GM21723 (cell line): ENCODE measurements around the gene SLC37A2.
"Not testable (repeated sequence)": the region's sequence is repeated elsewhere in the genome, so short reads cannot be mapped to it uniquely, and the experiment has no call there.

ENCODE experiments used
- ATAC-seq: cut with Tn5 transposase; IDR thresholded peaks from one replicate; pipeline ENCODE4 v1.9.1; 2021; ENCODE audit warnings: mild to moderate bottlenecking, moderate library complexity; ENCODE audit not compliant: unreplicated experiment

SLC37A2 gene

GRCh38 chr11:125062931-125063428, at the start of gene SLC37A2:
TSS of gene SLC37A2 (plus strand) at chr11:125063305. CDS start at chr11:125063368, 63 bp downstream.
- ATAC-seq: peak; percentile 93

DNA sequence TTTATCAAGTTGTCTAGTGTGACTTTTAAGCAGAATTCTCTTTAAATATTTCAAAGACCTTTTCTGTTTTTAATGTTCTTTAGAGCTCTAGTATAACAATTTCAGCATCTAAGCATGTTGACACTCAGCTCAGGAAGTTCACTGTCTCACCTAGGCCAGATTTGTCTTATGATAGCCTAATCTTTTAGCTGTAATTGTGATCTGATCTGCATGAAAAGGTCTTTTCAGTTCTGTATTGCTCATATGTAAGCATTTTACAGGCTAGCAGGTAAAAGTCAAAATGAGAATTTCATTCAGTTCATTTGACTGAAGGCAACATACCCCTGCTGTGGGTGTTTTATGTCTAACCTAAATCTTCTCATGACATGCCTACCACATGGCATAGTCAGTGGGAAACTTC, 46.7 kb upstream of the SLC37A2 start:
- no peak for ATAC-seq

DNA sequence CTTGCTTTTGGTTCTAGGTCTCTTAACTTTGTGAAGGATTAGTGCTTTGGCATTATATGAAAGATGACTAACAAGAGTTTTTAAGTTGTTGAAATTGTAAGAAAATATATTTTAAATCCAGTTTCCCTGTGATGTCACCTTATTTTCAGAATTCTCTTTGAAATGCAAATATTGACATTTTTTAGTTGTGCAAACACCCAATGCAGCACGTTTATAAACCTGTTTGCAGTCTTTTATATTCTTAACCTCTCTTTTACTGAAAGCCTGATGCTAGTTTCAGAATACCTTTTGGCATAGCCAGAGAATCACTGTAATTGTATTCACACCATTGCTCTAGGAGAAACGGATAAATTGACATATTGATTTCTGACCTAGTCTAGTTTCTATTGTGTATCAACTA, 42.8 kb upstream of the SLC37A2 start:
- ATAC-seq: no peak

DNA sequence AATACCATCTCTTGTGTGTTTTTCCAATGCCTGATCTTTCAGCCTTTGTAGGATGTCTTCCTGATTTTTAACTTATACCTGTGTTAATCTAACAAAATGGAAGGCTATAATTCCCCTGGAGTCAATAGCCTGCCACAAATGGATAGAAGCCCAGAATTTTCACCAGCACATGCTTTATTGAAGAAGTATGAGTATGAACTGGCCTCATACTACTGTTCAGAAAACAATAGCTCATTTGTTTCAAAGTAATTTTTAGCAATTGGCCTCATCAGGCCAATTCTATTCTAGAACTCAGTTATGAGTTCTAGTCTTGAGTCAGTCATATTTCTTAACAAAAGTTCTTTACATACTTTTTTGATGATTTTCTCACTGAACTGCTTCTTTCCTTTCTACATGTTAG, 40.6 kb upstream of the SLC37A2 start:
- no peak for ATAC-seq

DNA sequence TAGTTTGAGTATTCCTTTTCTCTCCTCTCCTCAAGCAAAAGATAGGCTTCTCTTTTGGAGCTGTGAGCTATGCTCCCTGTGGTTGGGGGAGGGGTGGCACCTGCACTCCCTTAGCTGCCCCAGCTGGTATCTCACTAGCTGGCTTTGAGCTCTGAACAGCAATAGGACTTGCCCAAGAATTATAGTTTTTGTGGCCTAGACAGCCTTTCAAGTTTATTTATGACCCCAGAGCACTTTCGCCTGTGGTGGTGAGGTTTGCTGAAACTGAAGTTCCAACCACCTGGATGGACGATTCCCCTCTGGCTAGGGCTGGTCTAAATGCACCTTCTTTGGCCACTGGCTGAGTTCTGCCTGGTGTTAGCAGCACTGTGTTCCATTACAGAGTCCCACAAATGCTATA, 37.1 kb upstream of the SLC37A2 start:
- ATAC-seq: no peak

- ATAC-seq: not testable (repeated sequence)
These were observed 33.7 kb upstream of the SLC37A2 start for GRCh38 chr11:125029431-125029830.

DNA sequence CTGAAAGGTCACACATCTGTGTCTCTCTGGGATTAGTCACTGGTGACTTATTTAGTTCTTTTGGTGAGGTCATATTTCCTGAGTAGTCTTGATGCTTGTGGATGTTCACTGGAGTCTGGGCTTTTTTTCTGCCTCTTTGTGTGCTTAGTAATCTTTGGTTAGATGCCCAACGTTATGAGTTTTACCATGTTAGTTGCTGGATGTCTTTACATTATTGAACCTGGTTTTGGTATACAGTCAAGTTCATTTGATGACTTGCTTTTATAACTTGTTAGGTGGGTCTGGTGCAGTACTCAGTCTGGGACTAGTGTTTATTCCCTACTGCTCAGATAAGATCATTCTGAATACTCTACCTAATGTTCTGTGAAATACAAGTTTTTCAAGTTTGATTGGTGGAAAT, 26.2 kb upstream of the SLC37A2 start:
- ATAC-seq: no peak

DNA sequence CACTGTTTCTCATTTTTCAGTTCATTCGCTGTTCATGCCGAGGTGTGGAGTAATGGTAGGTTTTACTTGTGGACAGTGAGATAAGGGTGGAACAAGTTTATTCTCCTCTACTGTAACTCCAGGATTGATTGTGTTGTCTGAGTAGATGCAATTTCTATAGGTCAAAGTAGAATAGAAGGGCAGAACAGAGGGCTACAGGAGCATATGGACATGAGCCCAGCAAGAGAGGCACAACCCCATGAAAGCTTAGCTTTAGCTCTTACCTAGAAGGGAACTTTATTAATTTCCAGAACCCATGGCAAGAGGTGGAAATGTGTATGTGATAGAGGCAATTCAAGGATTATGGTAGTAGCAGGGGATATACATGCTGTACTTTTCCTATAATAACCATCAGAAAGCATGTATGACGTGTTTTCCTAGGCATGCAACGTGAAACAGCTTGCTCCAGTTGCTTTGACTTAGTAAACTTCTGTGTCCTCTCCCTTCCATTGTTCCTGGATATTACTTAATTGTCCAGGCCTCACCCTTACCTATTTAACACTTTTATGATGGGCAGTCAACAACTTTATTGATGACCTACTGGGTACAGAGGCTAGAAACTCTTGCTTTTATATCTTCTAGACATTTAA, 13.8 kb upstream of the SLC37A2 start:
- no peak for ATAC-seq

- no peak for ATAC-seq
These were observed 11.1 kb upstream of the SLC37A2 start for GRCh38 chr11:125052047-125052446.

DNA sequence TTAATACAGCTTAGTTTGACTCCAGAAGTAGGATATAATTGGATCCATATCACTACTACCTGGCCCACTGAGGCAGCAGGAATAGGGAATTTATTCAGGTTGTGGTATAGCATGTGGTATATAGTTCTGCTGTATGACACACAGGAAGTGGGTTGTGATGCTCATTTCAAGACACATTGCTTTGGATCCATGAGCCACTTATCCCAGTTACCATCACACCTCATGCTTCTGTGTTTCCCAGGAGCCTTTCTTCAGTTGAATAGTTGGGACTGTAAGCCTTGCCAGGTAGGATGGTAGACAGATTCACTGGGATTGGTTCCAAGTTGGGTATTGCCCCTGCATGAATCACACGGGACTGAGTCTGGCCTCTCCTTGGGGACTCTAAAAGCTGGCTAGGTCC, 9.9 kb upstream of the SLC37A2 start:
- ATAC-seq: no peak

- ATAC-seq: no peak
These were observed 7.9 kb upstream of the SLC37A2 start for GRCh38 chr11:125055107-125055715.

GRCh38 chr11:125056111-125056510, 7.0 kb upstream of the SLC37A2 start:
- not testable (repeated sequence) for ATAC-seq

- no peak for ATAC-seq
These were observed 6.0 kb upstream of the SLC37A2 start for GRCh38 chr11:125056931-125057692.

GRCh38 chr11:125057693-125058016, 5.5 kb upstream of the SLC37A2 start:
- ATAC-seq: no peak

- ATAC-seq: no peak
These were observed 1.8 kb upstream of the SLC37A2 start for GRCh38 chr11:125061281-125061680.

DNA sequence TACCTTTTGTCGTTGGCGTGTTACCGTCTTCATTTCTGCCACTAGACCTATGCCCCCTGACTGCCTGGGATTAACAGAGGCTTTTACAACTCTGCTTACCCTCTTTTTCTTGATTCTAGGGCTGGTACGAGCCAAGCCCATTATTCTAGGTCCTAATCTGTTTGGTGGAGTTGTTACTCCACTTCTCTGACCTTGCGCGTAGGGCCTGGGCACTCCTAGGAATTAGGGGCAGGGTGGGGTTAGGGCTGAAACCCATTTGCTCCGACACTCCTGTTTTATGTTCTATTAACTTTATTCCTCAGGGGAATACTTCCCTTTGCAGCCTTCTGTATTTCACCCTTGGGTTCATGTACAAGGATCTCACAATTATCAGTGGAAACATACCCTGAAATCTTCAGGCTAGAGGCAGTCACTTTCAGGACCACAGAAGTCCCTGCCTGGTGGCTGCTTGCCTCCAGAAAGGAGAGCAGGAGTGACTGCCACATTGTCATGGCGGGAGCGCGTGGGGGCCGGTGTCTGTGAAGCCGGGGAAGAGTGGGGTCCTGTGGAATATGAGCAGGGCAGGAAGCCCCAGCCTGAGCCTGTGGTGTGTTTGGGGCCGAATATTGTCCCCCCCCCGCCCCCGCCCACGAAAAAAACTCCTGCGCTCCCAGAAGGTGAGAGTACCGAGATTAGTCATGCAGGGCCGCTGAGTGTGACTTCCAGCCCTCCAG, 731 bp upstream of the SLC37A2 start:
- peak; percentile 2 for ATAC-seq

DNA sequence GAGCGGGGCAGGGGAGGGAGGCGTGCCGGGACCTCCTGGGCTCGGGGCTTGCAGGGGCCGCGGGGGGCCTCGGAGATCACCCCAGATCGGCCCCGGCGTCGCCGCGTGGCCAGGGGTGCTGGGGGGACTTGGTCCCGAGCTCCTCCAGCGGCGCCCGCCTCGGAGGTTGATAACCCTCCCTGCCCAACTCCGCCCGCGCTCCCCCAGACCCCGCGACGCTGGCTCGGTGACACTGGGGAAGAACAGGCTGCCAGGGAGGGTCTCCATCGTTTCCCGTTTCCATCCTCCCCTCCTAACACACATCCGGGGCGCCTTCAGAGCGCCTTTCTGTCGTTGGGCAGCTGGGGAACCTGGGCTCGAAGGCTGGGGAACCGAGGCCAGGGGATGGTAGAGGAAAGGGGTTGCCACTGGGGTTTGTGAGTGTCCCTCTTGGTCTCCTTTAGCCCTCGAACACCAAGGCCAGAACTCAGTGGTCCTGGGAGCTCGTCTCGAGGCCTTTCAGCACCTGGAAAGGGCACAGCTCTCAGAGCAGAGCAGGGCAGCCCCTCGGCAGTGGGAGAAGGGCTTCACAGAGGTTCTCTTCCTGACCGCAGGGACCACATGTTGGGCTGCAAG, 431 bp downstream of the SLC37A2 start:
- peak; percentile 14 for ATAC-seq

- no peak for ATAC-seq
These were observed 965 bp downstream of the SLC37A2 start for GRCh38 chr11:125064070-125064469.

DNA sequence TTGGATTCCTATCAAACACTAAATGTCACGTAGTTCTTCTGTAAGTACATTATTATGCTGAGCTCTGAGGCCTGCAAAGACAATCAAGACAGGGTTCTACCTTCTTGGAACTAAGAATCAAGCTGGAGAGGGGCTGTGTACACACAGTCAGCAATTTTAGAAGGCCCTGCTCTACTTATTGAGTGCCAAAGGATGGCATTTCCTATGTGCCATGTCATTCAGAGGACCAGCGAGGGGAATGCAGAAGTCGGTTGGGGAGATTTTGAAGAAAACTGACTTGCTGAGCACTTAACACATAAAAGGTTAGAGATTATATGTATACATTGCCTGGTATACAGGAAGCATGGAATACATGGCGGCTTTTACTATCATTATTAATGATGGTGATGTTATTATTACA, 5.3 kb downstream of the SLC37A2 start:
- ATAC-seq: no peak

GRCh38 chr11:125069008-125069407, 5.9 kb downstream of the SLC37A2 start:
- no peak for ATAC-seq

DNA sequence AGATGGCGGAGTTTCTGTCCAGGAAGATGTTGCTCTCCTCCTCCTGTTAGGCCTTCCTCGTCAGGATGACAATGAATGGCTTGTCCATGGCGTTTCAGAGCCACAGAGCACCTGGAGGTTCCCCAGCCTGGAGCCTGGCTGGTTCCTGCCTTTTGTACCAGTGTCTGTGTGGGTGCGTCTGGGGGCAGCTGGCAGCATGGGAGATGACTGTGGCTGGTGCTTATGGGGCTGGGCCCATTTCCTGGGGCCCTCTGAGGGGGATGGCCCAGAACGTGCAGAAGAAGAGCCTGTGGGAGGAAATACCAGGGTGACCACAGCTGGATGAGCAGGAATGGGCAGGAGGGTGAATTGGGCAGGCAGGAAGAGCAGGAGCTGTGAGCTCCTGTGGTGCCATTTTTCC, 6.7 kb downstream of the SLC37A2 start:
- no peak for ATAC-seq
